Stimulated activated CD4-positive, alpha-beta T cell treated with anti-CD3 and anti-CD28 coated beads, Interleukin-4, amount 100 ng/mL, for 4 hours (primary cell): ENCODE measurements around the gene CLASP1.
"Not testable (repeated sequence)": the region's sequence is repeated elsewhere in the genome, so short reads cannot be mapped to it uniquely, and the experiment has no call there.

Source experiments
- DNase-seq, 2 experiments: peaks; one replicate each; pipeline ENCODE4 v3.0.0-alpha.2; 2020

The CLASP1 gene

DNA sequence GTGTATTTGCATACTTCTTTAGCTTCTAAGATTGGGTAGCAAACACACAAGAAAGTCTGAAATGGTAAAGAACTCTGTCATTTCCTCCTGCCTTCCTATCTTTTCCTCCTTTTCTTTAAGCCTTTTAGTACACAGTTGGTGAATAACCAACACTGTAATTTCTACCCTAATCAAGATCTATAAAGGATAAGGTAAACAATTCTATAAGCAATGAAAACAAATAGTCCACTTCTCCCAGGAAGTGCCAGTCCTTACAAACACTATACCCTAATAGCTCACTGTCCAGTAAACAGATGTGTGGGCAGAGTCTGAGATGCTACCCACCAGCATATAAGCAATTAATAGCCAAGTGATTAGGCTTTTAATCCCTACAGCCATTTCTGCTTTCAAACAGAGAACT is 283.2 kb downstream of the CLASP1 start:
- DNase-seq, result no peak

DNA sequence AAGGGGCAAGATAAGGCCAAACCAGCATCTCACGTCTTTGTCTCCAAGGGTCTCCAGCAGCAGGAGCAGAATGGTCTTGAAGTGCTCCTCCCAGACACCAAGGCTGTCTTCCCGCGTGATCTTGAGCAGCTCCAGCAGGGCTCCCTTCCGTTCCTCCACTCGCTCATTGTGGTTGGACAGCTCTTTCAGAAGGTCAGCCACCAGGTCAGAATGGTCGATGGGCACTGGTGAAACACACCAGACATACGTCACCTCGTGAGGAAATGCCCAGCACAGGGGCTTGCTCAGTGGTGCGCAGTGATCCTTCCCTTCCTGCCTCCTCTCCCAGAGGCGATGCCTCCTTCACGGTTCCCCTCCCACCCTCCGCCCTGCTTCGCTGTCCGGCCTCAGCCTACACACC is 284.2 kb downstream of the CLASP1 start:
- no peak for DNase-seq

- no peak for DNase-seq
These were observed 285.4 kb downstream of the CLASP1 start for GRCh38 chr2:121363632-121364420.

GRCh38 chr2:121362774-121363173 is 286.5 kb downstream of the CLASP1 start:
- no peak for DNase-seq

DNA sequence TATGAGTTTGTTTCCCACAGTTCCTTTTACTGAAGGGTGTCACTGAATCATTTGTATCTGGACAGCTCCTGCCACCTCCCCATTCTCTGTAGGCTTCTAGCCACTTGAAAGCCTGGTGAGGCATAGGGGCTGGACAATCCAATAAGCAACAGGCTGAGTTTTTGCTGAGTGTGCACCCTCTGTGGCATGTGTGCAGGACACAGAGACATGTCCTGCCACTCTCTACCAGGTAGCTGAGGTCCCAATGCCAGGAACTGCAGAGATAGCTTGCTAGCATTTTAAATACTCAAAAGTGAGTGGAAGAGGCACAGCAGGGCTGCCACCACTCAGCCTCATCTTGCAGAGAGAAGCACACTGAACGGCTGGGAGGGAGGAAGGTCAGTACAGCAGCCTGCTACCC is 287.0 kb downstream of the CLASP1 start:
- no peak for DNase-seq

- no peak for DNase-seq
These were observed 288.5 kb downstream of the CLASP1 start for GRCh38 chr2:121360566-121361300.

- DNase-seq, result no peak
These were observed 289.3 kb downstream of the CLASP1 start for GRCh38 chr2:121359716-121360565.

DNA sequence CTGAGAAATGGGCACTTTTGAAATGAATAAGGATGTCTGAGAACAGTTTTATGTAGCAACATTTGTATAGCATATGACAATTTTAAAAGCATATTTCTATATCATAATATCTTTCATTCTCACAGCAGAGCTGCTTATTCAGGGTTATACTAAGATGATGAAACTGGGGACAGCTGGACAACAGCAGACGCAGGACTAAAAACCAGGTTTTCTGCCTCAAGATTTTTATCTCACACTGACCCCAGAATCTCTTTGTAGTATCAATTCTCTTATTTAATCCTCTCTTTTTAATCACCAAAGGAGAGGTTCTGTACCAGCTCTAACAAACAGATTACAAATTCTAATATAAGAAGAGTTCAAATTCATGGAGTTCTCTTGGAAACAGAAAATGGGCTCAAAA is 290.1 kb downstream of the CLASP1 start:
- DNase-seq, result no peak

DNA sequence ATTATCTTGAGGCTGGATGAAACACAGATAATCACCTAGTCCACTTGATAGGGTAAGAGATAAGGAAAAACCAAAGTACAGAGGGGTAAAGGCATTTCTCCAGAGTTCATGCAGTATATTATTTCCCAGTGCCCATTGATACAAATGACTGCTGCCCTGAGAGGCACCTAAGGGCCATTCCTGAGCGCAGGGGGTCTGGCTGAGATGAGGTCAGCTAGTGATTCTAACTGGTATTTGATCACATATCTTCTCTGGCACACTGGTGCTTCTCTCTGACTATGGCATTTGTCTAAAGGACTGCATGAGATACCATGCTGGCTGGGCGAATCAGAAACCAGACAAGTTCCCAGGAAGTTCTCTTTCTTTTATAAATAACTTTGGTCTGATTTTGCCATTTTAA is 291.0 kb downstream of the CLASP1 start:
- DNase-seq, result no peak

GRCh38 chr2:121356058-121356640 is 293.1 kb downstream of the CLASP1 start:
- no peak for DNase-seq

DNA sequence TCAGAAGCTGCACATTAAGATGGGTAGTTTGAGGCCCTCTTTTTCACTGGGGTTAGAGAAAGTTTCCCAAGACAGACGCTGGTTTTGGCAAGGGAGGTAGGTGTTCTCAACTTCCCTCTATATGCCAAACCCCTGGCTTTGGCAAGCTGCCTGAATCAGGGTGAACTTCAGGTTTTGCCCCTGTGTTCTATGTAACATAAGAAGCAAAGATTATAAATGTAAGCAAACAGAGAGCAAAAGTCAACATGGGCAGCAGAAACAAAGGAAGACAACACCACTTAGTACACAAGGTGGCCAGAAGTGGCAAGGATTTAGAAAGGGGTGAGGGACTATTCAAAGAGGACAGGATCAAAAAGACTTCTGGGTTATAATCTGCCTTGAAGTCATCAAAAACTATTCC is 293.8 kb downstream of the CLASP1 start:
- DNase-seq, result no peak

GRCh38 chr2:121351521-121352318 is 297.5 kb downstream of the CLASP1 start:
- no peak for DNase-seq

DNA sequence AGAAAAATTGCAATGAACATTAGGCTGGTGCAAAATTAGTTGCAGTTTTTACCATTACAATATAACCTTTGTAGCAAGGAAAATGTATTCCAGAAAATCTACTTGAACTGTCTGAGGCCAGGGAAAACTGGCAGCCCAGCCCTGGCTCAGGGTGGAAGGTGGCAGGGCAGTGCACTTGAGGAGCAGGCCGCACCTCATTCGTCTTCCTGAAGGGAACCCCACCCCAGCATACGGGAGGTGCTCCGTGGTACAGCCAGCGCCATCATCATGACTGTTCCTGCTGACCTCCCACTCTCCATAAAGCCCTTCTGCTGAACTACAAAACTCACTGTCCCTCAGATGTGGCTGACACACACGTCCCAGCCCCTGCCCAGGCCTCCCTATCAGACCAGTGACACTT is 298.4 kb downstream of the CLASP1 start:
- DNase-seq, result no peak

DNA sequence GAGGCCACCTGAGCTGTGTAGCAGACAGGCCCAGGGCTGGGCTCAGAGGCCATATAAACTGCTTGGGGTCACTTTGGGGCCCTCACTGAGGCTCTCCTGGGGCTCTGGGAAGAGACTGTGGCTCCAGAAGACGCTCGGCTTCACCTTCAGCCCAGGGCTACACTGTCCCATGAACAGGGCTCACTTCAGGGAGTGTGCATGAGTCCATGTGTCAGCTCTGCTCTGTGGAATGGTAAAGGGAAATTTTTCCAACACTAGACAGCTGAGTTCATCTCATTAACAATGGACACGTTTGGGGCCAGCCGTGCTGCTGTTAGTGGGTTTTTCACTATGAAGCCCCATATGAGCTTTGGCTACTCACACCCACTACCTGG is 298.9 kb downstream of the CLASP1 start:
- no peak for DNase-seq

DNA sequence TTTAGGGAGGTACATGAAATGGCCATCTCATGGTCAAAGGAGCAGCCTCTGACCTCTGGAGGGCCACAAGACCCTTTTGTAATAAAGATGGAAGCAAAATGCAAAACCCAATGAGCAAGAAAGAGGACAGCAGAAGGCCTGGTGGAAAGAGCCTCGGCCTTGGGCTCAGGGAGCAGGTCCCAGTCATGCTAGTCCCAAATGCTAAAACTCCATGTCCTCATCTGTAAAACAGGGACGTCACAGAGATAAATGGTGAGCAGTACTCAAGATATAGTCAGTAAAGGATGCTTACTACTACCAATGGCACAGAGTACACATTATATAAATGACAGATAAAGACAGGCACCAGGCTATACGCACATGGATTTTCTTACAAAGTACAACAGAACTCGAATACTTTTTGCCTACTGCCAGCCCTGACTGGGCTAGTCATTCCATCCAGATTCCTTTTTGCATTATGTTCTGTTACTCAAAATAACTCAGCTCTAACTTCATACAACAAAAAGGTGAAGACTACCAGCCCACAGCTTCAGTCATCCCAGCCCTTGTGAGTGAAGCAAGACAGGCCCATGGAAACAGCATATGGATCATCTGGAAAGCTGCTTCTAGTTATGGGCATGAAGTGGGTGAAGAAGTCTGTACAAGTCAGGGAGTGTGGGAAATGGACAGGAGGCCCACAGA is 299.4 kb downstream of the CLASP1 start:
- DNase-seq, result no peak

DNA sequence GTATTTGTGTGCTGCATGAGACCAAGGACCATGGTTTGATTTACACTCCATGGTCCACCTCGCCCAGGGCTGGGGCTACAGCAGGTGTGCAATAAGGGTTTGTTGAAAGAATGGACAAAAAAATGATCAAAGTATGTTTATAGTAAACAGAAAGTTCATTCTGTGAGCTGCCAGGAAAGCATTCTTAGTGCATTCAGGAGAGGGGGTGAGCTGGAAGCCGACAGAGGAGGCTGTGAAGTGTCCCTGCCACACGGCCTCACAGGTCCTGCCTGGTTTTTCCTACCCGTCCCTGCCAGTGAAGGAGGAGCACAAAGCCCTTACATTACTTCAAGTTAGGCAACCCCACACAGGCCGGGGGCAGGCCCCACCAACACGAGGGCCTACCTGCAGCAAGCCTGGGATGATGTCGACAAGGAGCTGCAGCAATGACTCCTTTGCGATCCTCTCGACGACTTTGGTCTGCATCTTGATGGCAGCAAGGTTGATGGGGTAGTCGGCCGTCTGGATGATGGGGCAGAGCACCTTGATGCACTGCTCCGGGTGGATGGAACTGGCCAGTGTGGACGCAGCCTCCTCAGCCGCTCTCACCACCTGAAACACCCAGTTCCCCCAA is 301.0 kb downstream of the CLASP1 start:
- no peak for DNase-seq

DNA sequence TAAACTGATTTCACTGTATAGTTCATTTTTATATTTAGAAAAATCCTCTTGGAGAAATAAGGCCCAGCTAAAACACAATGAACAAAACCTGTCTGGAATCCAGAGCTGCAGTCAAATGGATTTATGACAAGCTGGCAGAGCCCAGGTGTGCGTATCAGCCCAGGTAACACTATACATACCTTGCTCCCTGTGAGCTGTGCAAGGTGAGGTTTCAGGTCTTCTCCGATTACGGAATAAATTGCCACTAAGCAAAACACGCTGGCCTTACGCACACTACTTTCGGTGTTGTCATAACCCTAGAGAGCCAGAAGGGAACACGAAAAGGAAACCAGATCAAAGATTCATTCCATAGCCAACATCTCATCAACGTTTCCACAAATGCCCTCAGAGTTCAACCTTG is 302.4 kb downstream of the CLASP1 start:
- DNase-seq, result no peak

DNA sequence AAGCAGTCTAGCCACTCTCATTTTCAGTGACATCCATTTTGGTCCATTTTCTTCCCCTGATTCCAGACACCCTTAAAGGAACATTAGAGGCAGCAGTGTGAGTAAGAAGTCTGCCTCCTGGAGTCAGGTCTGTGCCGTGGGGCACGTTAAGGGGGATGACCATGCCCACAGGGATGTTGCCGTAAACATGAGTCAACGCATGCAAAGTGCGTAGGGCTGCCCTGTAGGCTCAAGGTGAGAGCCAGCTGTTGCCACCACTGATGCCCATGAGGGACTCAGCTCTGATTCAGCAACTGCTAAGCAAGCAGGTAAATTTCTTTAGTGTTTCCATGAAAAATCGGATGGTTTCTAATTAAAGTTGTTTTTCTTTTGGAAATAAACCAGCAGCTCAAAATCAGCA is 302.9 kb downstream of the CLASP1 start:
- no peak for DNase-seq

DNA sequence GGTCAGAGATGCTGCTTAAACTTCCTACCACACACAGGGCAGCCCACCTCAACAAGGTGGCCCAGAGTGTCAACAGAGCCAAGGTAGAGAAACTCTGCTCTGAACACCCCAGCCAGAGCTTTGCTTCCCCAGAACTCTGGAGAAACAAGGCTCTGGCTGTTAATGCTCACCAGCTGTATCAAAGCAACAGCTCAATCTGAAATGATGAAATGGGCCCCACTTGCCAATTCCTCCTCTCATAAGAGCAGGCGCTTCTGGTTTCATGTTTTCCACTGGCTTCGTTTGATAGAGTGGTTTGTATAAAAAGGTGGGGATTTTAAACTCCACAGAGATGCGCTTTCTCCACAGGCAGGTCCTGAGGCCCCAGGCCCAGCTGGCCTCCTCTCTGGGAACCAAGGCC is 303.4 kb downstream of the CLASP1 start:
- no peak for DNase-seq

DNA sequence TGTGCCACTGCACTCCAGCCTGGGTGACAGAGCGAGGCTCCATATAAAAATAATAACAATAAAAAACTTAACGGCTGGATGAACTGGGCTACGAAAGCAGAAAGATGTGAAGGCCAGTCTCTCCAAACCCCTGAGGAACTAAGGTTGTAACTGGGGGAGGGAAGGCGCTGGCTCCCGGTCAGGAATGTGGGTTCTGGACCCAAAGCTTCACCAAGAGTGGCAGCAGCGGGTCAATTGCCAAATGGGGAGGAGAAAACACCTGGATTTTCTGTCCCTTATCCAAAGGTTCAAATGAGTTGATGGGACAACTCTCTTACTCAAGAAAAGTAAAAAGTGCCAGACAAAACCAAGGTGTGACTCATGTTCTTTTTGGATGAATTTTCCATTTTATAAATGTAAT is 304.2 kb downstream of the CLASP1 start:
- no peak for DNase-seq

DNA sequence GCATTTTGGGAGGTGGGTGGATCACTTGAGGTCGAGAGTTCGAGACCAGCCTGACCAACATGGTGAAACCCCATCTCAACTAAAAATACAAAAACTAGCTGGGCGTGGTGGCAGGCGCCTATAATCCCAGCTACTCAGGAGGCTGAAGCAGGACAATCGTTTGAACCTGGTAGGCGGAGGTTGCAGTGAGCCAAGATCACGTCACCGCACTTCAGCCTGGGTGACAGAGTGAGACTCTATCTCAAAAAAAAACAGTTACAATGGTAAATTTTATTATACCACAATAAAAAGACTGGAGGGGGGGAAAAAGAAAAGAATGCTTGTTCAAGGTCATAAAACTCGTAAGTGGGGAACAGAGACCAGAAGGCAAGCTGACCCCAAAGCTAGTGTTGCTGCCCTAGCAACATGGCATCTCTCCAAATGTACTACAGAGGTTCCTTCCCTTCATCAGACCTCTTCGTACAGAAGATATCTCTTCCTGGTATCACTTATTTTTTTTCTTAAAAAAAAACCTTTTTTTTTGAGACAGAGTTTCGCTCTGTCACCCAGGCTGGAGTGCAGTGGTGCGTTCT is 305.3 kb downstream of the CLASP1 start:
- DNase-seq, result not testable (repeated sequence)
